SH-SY5Y (cell line): ENCODE data around the gene BSDC1.

ENCODE experiments used
- GATA2 ChIP-seq: IDR thresholded peaks from 2 replicates; pipeline ENCODE4 v1.6.1; 2011; ENCODE audit warnings: mild to moderate bottlenecking, low read depth, low read length
- GATA3 ChIP-seq: IDR thresholded peaks from 2 replicates; pipeline ENCODE4 v1.6.1; 2011; ENCODE audit warnings: low read depth, mild to moderate bottlenecking, low read length, moderate library complexity

- TF ChIP-seq GATA2 (no peak), GATA3 (no peak)
Observed at GRCh38 chr1:32351399-32352238, 42.6 kb downstream of the BSDC1 start.
